HG02678 (cell line): ENCODE measurements around the gene AMPD1.

Experiments used
- ATAC-seq: cut with Tn5 transposase; IDR thresholded peaks from one replicate; pipeline ENCODE4 v1.9.1; 2021; ENCODE audit warnings: mild to moderate bottlenecking, moderate library complexity; ENCODE audit not compliant: unreplicated experiment

The AMPD1 gene

DNA sequence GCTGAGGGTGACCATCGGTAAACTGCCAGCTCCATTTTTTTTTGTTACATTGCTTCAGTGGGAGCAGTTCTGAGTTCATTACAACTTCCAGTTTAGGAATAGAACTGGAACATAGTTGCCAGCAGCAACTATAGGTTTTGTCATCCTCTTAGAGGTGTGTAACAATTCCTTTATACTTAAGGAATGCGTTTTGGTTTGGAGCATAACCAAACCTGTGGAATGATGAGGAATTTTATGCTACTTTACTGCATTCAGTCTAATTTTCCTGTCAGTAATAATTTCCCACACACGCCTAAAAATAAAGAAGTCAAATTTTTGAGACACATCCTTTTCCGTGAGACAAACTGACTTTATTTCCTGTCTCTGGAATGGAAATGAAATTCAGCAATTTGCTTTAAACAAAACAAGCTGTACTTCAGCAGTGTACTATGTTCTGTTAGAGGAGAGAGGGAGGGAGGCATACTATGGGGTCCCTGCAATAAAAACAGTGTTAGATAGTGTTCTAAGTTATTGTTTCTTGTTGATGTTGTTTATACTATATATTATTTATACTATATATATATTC is 4.8 kb upstream of the AMPD1 start:
- ATAC-seq = no peak

GRCh38 chr1:114696810-114697209 is 1.5 kb upstream of the AMPD1 start:
- ATAC-seq = no peak

GRCh38 chr1:114694540-114695310 is 621 bp downstream of the AMPD1 start:
- ATAC-seq = no peak

- no peak for ATAC-seq
Measured at GRCh38 chr1:114692947-114693346, 2.4 kb downstream of the AMPD1 start.

GRCh38 chr1:114691061-114691460 is 4.3 kb downstream of the AMPD1 start:
- no peak for ATAC-seq

DNA sequence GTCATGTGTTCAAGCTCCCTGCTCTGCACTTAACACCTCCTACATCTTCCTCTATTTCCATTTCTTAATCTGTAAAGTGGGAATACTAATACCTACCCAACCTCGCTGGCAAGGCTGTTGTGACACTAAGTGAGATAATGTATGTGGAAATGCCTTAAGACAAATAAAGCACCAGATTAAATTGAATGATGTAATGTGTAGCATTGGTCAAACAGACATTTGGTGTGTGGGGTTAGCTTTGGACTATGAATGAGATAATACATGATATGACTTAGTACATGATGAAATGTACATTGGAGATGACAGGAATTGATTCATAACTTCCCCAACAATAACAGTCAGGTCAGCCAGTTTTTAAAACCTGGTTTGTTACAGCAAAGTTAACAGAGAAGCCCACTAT is 5.2 kb downstream of the AMPD1 start:
- no peak for ATAC-seq

DNA sequence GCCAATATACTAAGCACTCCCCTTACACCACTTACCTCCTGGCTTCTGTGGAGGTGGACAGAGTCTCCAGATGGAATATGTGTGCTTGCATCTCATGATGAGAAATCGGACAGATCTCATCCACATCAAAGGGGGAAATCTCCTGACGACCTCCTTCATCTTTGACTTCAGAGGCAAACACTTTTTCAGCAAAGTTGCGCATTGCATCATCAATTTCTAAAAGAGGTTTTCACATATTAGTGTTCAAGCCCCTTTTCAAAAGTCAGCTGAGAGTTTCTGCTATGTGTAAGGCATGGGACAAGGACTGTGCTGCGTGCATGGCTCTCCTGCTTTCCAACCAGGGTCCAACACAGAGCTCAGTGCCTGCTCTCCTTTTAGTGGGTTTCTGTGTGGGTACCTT is 6.8 kb downstream of the AMPD1 start:
- ATAC-seq = no peak

GRCh38 chr1:114685851-114686250 is 9.5 kb downstream of the AMPD1 start:
- no peak for ATAC-seq

- no peak for ATAC-seq
Measured at GRCh38 chr1:114677691-114678090, 17.7 kb downstream of the AMPD1 start.

GRCh38 chr1:114676115-114676514 is 19.2 kb downstream of the AMPD1 start:
- ATAC-seq = no peak

GRCh38 chr1:114671939-114672275 is 23.4 kb downstream of the AMPD1 start:
- no peak for ATAC-seq

- no peak for ATAC-seq
Measured at GRCh38 chr1:114671011-114671938, 24.1 kb downstream of the AMPD1 start.

DNA sequence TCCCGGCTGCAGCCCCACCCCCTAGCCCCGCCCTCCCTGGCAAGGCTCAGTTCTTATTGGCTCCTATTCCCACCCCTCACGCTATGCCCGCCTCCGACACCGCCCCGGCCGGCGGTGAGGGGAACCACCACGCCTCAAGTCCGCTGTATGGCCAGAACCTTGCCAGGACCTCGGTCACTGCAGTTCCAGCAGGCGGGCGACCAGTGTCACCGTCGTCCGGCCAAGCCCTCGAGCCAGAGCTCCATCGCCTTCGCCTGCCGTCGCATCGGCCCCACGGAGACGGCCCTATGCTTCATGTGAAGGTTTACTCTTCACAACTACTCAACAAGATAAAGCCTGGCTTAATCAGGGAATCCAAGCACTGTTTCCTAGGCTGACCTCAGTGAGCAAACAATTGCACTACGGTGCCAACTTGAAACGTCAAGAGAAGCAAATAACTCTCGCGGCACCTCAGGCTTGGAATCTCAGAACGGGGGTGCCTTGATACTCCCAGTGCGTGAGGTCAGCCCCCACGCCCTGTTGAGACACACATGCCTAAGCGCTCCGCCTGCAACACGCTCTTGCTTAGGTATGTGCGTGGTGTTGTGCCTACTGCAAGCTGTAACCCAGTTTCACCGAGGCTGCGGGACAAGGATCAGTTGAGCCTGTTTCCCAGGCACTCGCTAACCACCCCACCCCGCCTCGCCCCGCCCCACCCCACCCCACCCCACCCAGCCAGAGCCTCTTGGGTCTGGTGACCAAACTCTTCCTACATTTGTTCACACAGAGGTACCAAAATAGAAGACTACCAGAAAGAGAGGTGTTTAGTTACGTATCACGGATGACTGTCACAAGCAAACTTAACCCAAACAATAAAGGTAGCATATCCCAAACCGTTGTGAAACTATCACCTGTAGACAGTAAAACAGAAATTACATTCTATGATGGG is 25.0 kb downstream of the AMPD1 start:
- ATAC-seq = peak; percentile 99

- ATAC-seq = peak; percentile 59
Measured at GRCh38 chr1:114669562-114670082, 25.7 kb downstream of the AMPD1 start, which contains the start of gene DENND2C. Gene DENND2C, minus strand, starts transcription at chr1:114670049. Its CDS starts 44,065 bp downstream, at chr1:114625984.

DNA sequence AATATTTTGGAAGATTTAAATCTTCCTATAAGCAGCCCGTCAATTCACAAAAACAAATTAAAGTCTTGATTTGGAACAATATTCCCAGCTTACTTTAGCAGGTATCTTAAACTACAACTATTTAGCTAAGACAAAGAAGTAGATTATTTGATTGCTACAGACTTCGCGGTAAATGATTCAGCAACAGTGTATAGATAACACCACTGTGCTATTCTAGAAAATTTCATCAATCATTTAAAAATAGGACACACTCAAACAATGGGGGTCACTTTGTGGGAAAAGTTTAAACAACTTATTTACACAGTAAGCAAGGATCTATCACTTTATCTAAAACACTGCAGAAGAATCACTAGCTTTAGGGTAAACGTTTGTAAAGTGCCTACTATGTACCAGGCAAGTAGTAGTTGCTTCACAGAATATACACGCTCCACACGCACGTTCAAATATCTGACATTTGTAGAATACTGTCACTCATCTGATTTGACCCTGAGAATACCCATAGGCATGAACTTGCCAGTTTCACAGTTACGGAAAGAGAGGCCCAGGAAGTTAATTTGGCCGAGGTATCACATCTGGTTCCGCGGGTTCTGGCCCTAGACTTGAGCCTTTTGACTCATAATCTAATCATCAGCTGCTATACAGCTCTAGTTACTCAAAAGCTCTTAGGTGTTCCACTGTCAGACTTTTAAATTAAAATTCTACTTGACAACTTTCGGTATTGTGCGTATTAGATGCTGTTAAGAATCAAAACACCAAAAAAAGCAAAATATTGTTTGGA is 26.4 kb downstream of the AMPD1 start:
- ATAC-seq = no peak

GRCh38 chr1:114668373-114668772 is 27.0 kb downstream of the AMPD1 start:
- no peak for ATAC-seq

DNA sequence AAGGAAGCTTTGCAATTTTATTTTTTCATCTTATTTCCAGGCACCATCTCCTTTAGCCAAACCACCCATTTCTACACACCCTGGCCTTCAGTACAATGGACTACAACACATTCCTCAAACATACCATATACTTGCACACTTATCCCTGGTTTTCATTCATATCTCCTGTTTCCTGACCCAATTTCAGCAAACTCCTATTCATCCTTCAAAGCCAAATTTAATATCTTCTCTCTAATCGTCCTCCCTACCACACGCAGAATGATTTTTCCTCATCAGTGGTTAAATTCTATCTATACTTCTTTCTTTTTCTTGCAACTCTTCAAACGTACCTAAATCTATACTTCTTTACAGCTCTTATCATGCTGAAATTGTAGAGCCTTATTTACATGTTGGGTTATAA is 28.4 kb downstream of the AMPD1 start:
- no peak for ATAC-seq

GRCh38 chr1:114660238-114660637 is 35.1 kb downstream of the AMPD1 start:
- ATAC-seq = no peak

DNA sequence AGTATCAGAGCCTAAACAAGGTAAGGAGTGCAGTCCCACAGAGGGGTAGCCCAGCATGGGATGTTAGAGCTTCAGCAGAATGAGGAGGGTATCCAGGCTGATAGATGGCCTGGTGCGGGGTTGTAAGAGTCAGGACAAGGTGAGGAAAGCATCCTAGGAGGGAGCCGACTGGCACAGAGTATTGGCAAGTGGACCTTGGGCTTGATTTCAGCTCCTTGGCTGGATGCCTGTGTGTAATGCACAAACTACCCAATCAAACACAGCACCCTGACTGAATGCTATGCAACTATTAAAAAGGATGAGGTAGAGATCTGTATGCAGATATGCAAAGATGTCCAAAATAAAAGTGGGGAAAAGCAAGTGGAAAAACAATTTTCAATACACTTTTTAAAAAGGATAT is 43.5 kb downstream of the AMPD1 start:
- no peak for ATAC-seq

GRCh38 chr1:114648503-114648902 is 46.8 kb downstream of the AMPD1 start:
- ATAC-seq = no peak
